ENCODE measurements around the gene CCRL2. TPM values are rescaled to one million over a fixed set of nuclear protein-coding genes. Genes with fewer than 3 reads are reported as not detected.
"Not testable (repeated sequence)": the region's sequence is repeated elsewhere in the genome, so short reads cannot be mapped to it uniquely, and the experiment has no call there.

Gene CCRL2
- polyA plus RNA-seq, 4 donors: 10.7 to 13.9 (median 12.2) TPM

DNA sequence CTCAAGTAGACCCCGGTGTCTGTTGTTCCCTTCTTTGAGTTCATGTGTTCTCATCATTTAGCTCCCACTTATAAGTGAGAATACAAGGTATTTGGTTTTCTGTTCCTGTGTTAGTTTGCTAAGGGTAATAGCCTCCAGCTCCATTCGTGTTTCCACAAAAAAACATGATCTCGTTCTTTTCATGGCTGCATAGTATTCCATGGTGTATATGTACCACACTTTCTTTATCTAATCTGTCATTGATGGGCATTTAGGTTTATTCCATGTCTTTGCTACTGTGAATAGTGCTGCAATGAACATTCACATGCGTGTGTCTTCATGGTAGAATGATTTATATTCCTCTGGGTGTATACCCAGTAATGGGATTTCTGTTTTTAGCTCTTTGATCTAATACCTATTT is 4.2 kb upstream of the CCRL2 start:
- not testable (repeated sequence) for FAIRE-seq; H3K4me3 ChIP-seq (ENCODE audit: low read depth in 1 of 3, low read length in 3 of 3); H3K27me3 ChIP-seq (ENCODE audit: control insufficient read depth in 3 of 3, insufficient read depth in 3 of 3, low read length in 3 of 3); H3K9me3 ChIP-seq (ENCODE audit: control insufficient read depth in 2 of 2, insufficient read depth in 1 of 2, low read depth in 1 of 2, low read length in 1 of 2); DNase-seq; H3K36me3 ChIP-seq (ENCODE audit: control insufficient read depth in 3 of 3, insufficient read depth in 2 of 3, low read depth in 1 of 3, low read length in 3 of 3); H3K27ac ChIP-seq (ENCODE audit: low read depth in 1 of 3, low read length in 2 of 3)
- WGBS, 3 donors: 94 to 97% (median 96%) methylated on average over 4 of the region's 4 CpGs
- peaks cover 2 to 38% (median 18%) of the 10 kb centered on the region in 3 donors for H3K4me1 ChIP-seq (ENCODE audit: control insufficient read depth in 3 of 3, insufficient read depth in 2 of 3, low read depth in 1 of 3, low read length in 2 of 3)

DNA sequence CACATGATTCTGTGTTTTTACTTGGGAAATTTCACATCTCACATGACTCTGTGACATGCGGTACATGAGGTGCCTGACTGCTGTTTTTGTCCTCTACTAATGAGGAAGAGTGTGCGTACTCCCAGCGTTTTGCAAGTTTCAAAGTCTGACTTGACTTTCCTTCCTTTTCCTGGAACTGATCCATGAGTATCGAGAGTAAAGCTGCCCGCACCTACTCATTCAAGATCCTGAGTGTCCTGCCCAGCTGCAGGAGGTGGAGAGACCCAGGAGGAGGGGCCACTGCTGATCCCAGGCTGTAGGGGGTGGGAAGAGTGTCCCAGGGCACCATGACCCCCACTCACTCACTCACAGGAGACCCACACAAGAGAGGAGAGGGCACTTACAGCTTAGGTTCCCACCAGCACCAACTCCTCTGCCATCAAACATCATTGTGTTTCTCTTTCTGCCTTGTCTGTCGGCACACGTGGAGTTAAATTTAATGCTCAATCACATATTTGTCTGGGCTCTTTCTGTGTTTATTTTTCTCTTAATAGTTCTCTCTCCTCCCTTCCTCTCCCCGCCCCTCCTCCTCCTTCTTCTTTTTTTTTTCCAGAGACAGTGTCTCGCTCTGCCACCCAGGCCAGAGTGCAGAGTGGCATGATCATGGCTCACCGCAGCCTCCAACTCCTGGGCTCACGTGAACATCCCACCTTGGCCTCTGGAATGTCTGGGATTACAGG is 1.6 kb upstream of the CCRL2 start:
- no peak for FAIRE-seq
- peak overlapping the region in 1 of 3 donors; percentile 22 for H3K4me3 ChIP-seq (ENCODE audit: low read depth in 1 of 3, low read length in 3 of 3)

DNA sequence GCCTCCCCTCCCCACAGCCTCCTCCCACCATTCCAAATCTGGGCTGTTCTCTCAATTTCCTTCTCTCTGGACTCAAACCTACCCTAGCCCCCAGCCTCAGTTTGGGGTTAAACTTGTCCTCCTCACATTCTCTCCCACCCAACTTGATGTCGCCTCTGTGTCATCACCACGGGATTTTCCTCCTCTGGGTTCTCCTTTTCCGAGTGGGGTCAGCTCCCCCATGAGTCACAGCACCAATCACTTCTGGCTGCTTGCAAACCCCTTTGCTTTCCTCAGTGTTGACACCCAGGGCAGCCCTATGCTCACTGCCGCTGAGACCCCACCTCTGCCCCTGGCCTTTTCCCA is 644 bp upstream of the CCRL2 start:
- FAIRE-seq (no peak), DNase-seq (no peak)
- H3K4me3 ChIP-seq (ENCODE audit: low read depth in 1 of 3, low read length in 3 of 3): peak overlapping the region in 1 of 3 donors; percentile 42
- 59 to 72% (median 68%) methylated on average over 4 of the region's 4 CpGs for WGBS, 3 donors
- H3K9me3 ChIP-seq (ENCODE audit: control insufficient read depth in 2 of 2, insufficient read depth in 1 of 2, low read depth in 1 of 2, low read length in 1 of 2): no peaks in the 10 kb centered on the region
- H3K36me3 ChIP-seq (ENCODE audit: control insufficient read depth in 3 of 3, insufficient read depth in 2 of 3, low read depth in 1 of 3, low read length in 3 of 3): peaks cover 0 to 12% (median 0%) of the 10 kb centered on the region in 3 donors
- no peaks in the 10 kb centered on the region for H3K27me3 ChIP-seq (ENCODE audit: control insufficient read depth in 3 of 3, insufficient read depth in 3 of 3, low read length in 3 of 3)
- peaks cover 4 to 43% (median 14%) of the 10 kb centered on the region in 3 donors for H3K4me1 ChIP-seq (ENCODE audit: control insufficient read depth in 3 of 3, insufficient read depth in 2 of 3, low read depth in 1 of 3, low read length in 2 of 3)
- H3K27ac ChIP-seq (ENCODE audit: low read depth in 1 of 3, low read length in 2 of 3): peak overlapping the region; percentile 95 to 99 (median 98)

More for the DNA sequence above, 1.6 kb upstream of the CCRL2 start:
- Histone ChIP-seq H3K36me3 (ENCODE audit: control insufficient read depth in 3 of 3, insufficient read depth in 2 of 3, low read depth in 1 of 3, low read length in 3 of 3) (peaks cover 0 to 12% (median 0%) of the 10 kb centered on the region in 3 donors), H3K27me3 (ENCODE audit: control insufficient read depth in 3 of 3, insufficient read depth in 3 of 3, low read length in 3 of 3) (no peaks in the 10 kb centered on the region), H3K4me1 (ENCODE audit: control insufficient read depth in 3 of 3, insufficient read depth in 2 of 3, low read depth in 1 of 3, low read length in 2 of 3) (peaks cover 4 to 43% (median 14%) of the 10 kb centered on the region in 3 donors), H3K9me3 (ENCODE audit: control insufficient read depth in 2 of 2, insufficient read depth in 1 of 2, low read depth in 1 of 2, low read length in 1 of 2) (no peaks in the 10 kb centered on the region), H3K27ac (ENCODE audit: low read depth in 1 of 3, low read length in 2 of 3) (peak overlapping the region; percentile 95 to 99 (median 98))
- DNase-seq: peak; percentile 93 to 97
- WGBS, 3 donors: 5 to 30% (median 23%) methylated on average over 11 of the region's 11 CpGs

DNA sequence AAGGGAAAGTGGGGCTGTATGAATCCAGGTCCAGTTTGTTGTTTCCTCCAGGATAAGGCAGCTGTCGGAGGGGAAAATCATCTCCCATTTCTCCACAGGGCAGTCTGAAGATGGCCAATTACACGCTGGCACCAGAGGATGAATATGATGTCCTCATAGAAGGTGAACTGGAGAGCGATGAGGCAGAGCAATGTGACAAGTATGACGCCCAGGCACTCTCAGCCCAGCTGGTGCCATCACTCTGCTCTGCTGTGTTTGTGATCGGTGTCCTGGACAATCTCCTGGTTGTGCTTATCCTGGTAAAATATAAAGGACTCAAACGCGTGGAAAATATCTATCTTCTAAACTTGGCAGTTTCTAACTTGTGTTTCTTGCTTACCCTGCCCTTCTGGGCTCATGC is 911 bp downstream of the CCRL2 start:
- WGBS, 3 donors: 17 to 50% (median 35%) methylated on average over 7 of the region's 7 CpGs
- H3K4me3 ChIP-seq (ENCODE audit: low read depth in 1 of 3, low read length in 3 of 3): peak overlapping the region in 2 of 3 donors; percentile 57 to 60
- no peak for FAIRE-seq

DNA sequence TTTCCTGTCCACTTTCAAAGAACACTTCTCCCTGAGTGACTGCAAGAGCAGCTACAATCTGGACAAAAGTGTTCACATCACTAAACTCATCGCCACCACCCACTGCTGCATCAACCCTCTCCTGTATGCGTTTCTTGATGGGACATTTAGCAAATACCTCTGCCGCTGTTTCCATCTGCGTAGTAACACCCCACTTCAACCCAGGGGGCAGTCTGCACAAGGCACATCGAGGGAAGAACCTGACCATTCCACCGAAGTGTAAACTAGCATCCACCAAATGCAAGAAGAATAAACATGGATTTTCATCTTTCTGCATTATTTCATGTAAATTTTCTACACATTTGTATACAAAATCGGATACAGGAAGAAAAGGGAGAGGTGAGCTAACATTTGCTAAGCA is 1.8 kb downstream of the CCRL2 start:
- Histone ChIP-seq H3K4me3 (ENCODE audit: low read depth in 1 of 3, low read length in 3 of 3) (no peak overlapping the region), H3K27me3 (ENCODE audit: control insufficient read depth in 3 of 3, insufficient read depth in 3 of 3, low read length in 3 of 3) (no peaks in the 10 kb centered on the region), H3K27ac (ENCODE audit: low read depth in 1 of 3, low read length in 2 of 3) (no peak overlapping the region), H3K9me3 (ENCODE audit: control insufficient read depth in 2 of 2, insufficient read depth in 1 of 2, low read depth in 1 of 2, low read length in 1 of 2) (no peaks in the 10 kb centered on the region), H3K36me3 (ENCODE audit: control insufficient read depth in 3 of 3, insufficient read depth in 2 of 3, low read depth in 1 of 3, low read length in 3 of 3) (peaks cover 0 to 12% (median 0%) of the 10 kb centered on the region in 3 donors), H3K4me1 (ENCODE audit: control insufficient read depth in 3 of 3, insufficient read depth in 2 of 3, low read depth in 1 of 3, low read length in 2 of 3) (peaks cover 4 to 39% (median 16%) of the 10 kb centered on the region in 3 donors)
- DNase-seq (no peak), FAIRE-seq (no peak)
- 89 to 93% (median 92%) methylated on average over 7 of the region's 7 CpGs for WGBS, 3 donors

More for the DNA sequence above, 911 bp downstream of the CCRL2 start:
- Histone ChIP-seq H3K36me3 (ENCODE audit: control insufficient read depth in 3 of 3, insufficient read depth in 2 of 3, low read depth in 1 of 3, low read length in 3 of 3) (peaks cover 0 to 12% (median 0%) of the 10 kb centered on the region in 3 donors), H3K9me3 (ENCODE audit: control insufficient read depth in 2 of 2, insufficient read depth in 1 of 2, low read depth in 1 of 2, low read length in 1 of 2) (no peaks in the 10 kb centered on the region), H3K27ac (ENCODE audit: low read depth in 1 of 3, low read length in 2 of 3) (peak overlapping the region; percentile 95 to 99 (median 98)), H3K4me1 (ENCODE audit: control insufficient read depth in 3 of 3, insufficient read depth in 2 of 3, low read depth in 1 of 3, low read length in 2 of 3) (peaks cover 4 to 43% (median 16%) of the 10 kb centered on the region in 3 donors), H3K27me3 (ENCODE audit: control insufficient read depth in 3 of 3, insufficient read depth in 3 of 3, low read length in 3 of 3) (no peaks in the 10 kb centered on the region)
- peak in 1 of 2 donors; percentile 40 for DNase-seq

DNA sequence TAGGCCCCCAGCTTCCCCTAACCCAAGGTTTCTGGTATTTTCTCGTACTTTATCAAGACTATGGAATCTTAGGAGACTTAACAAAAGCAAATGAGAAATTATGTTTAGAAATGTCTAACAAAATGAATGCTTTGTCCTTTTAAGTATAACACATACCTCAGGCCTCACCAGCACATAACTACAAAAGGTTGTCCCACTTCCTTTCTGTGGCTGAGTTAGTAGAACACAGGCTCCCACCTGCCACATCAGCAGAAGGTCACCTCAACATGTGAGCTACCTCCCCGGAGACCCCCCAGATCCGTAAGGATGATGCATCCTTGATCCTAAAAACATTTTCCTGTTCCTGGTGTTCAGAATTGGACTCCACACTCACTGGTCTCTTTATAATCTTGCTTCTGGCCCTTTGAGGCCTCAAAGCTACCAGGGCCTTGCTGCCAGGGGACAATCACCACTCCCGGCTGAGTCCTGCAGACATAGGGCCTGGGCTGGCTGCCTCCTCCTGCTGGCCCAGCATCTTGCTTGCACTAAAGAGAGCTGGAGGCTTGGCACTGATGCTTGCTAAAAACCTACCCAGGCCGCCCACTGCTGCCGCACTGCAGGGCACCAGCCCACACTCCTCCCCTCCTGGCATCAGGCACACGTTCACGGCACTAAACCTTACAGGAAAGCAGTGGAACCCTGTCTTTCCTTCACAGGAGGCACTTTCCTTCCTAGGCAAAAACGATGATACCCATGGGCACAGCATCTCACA is 2.9 kb downstream of the CCRL2 start:
- FAIRE-seq (no peak), DNase-seq (no peak)
- Histone ChIP-seq H3K9me3 (ENCODE audit: control insufficient read depth in 2 of 2, insufficient read depth in 1 of 2, low read depth in 1 of 2, low read length in 1 of 2) (no peaks in the 10 kb centered on the region), H3K4me1 (ENCODE audit: control insufficient read depth in 3 of 3, insufficient read depth in 2 of 3, low read depth in 1 of 3, low read length in 2 of 3) (peaks cover 3 to 33% (median 13%) of the 10 kb centered on the region in 3 donors), H3K27ac (ENCODE audit: low read depth in 1 of 3, low read length in 2 of 3) (no peak overlapping the region), H3K36me3 (ENCODE audit: control insufficient read depth in 3 of 3, insufficient read depth in 2 of 3, low read depth in 1 of 3, low read length in 3 of 3) (peaks cover 0 to 12% (median 0%) of the 10 kb centered on the region in 3 donors), H3K27me3 (ENCODE audit: control insufficient read depth in 3 of 3, insufficient read depth in 3 of 3, low read length in 3 of 3) (no peaks in the 10 kb centered on the region), H3K4me3 (ENCODE audit: low read depth in 1 of 3, low read length in 3 of 3) (no peak overlapping the region)
- WGBS, 3 donors: 86 to 91% (median 89%) methylated on average over 9 of the region's 9 CpGs

DNA sequence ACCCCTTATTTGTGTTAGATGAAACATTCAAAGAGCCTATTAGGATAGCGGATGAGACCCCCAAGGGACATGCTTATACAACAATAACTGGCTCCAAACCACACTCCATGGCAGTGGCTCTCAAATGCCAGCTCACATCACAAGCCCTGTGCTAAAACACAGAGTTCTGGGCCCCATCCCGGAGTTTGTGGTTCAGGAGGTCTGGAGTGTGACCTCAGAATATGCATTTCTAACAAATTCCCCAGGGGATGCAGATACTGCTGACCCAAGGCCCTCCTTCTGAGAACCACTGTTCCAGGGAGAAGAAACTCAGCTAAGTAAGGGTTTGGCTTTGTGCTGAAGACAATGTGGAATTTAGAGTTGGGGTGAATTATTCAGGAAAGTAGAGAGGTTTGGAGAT is 3.6 kb downstream of the CCRL2 start:
- H3K4me1 ChIP-seq (ENCODE audit: control insufficient read depth in 3 of 3, insufficient read depth in 2 of 3, low read depth in 1 of 3, low read length in 2 of 3): peaks cover 2 to 34% (median 13%) of the 10 kb centered on the region in 3 donors
- no peak overlapping the region for H3K27ac ChIP-seq (ENCODE audit: low read depth in 1 of 3, low read length in 2 of 3)
- no peak overlapping the region for H3K4me3 ChIP-seq (ENCODE audit: low read depth in 1 of 3, low read length in 3 of 3)
- no peak for FAIRE-seq
- no peaks in the 10 kb centered on the region for H3K27me3 ChIP-seq (ENCODE audit: control insufficient read depth in 3 of 3, insufficient read depth in 3 of 3, low read length in 3 of 3)
- no peak for DNase-seq
- H3K9me3 ChIP-seq (ENCODE audit: control insufficient read depth in 2 of 2, insufficient read depth in 1 of 2, low read depth in 1 of 2, low read length in 1 of 2): no peaks in the 10 kb centered on the region
- peaks cover 0 to 12% (median 0%) of the 10 kb centered on the region in 3 donors for H3K36me3 ChIP-seq (ENCODE audit: control insufficient read depth in 3 of 3, insufficient read depth in 2 of 3, low read depth in 1 of 3, low read length in 3 of 3)
- 88 to 98% (median 96%) methylated on average over 2 of the region's 2 CpGs for WGBS, 3 donors

DNA sequence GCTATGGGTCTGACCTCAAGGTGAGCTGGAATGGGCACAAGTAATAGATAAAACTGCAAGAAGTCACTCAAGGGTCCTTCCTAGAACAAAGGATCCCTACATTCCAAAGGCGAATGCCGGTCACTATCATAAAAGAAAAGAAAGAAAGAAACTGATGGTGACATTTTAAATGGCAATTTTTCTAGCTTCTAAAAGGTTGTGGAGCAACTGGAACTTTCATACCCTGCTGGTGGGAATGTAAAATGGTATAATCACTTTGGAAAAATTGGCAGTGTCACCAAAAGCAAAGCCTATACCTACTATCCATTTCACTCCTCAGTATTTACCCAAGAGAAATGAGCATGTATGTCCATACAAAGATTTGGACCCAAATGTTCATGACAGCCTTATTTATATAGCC is 4.2 kb downstream of the CCRL2 start:
- peaks cover 0 to 12% (median 0%) of the 10 kb centered on the region in 3 donors for H3K36me3 ChIP-seq (ENCODE audit: control insufficient read depth in 3 of 3, insufficient read depth in 2 of 3, low read depth in 1 of 3, low read length in 3 of 3)
- H3K27me3 ChIP-seq (ENCODE audit: control insufficient read depth in 3 of 3, insufficient read depth in 3 of 3, low read length in 3 of 3): no peaks in the 10 kb centered on the region
- FAIRE-seq: no peak
- H3K9me3 ChIP-seq (ENCODE audit: control insufficient read depth in 2 of 2, insufficient read depth in 1 of 2, low read depth in 1 of 2, low read length in 1 of 2): no peaks in the 10 kb centered on the region
- H3K27ac ChIP-seq (ENCODE audit: low read depth in 1 of 3, low read length in 2 of 3): no peak overlapping the region
- H3K4me1 ChIP-seq (ENCODE audit: control insufficient read depth in 3 of 3, insufficient read depth in 2 of 3, low read depth in 1 of 3, low read length in 2 of 3): peaks cover 2 to 34% (median 17%) of the 10 kb centered on the region in 3 donors
- no peak for DNase-seq
- H3K4me3 ChIP-seq (ENCODE audit: low read depth in 1 of 3, low read length in 3 of 3): no peak overlapping the region
- WGBS, 3 donors: 78 to 88% (median 79%) methylated on average over 2 of the region's 2 CpGs

All from small intestine (tissue), 7 donors.